Smooth muscle cell (in vitro differentiated cells): ENCODE data around the gene DQX1. TPM values are rescaled to one million over a fixed set of nuclear protein-coding genes. Genes with fewer than 3 reads are reported as not detected.

ENCODE experiments used
- DNase-seq: peaks from one replicate; lab custom pipeline; 2025; ENCODE audit not compliant: unreplicated experiment; lab: John Stamatoyannopoulos, UW
- H2AFZ ChIP-seq: fragments of 200-600 bp; sonication (generic); 2 replicates; pipeline ENCODE4 v1.6.0; 2016; ENCODE audit warnings: antibody characterized with exemption, low read depth, mild to moderate bottlenecking
- H3F3A ChIP-seq: fragments of 200-600 bp; sonication (generic); 2 replicates; pipeline ENCODE4 v1.6.0; 2017; ENCODE audit warnings: antibody characterized with exemption, low read depth
- H3K27ac ChIP-seq: fragments of 200-600 bp; sonication (generic); 2 replicates; pipeline ENCODE4 v1.5.1; 2016; ENCODE audit warnings: low read depth, mild to moderate bottlenecking
- H3K27me3 ChIP-seq: fragments of 200-600 bp; sonication (generic); 2 replicates; pipeline ENCODE4 v1.6.1; 2016; ENCODE audit warnings: low read depth, mild to moderate bottlenecking
- H3K36me3 ChIP-seq: fragments of 200-600 bp; sonication (generic); 2 replicates; pipeline ENCODE4 v1.5.1; 2016; ENCODE audit warnings: low read depth
- H3K4me1 ChIP-seq: fragments of 200-600 bp; sonication (generic); 2 replicates; pipeline ENCODE4 v1.5.1; 2016; ENCODE audit warnings: low read depth
- H3K4me2 ChIP-seq: fragments of 200-600 bp; sonication (generic); 2 replicates; pipeline ENCODE4 v1.6.0; 2016; ENCODE audit warnings: mild to moderate bottlenecking
- H3K4me3 ChIP-seq: fragments of 200-600 bp; sonication (generic); 2 replicates; pipeline ENCODE4 v1.5.1; 2016; ENCODE audit warnings: mild to moderate bottlenecking
- H3K79me2 ChIP-seq: fragments of 200-600 bp; sonication (generic); 2 replicates; pipeline ENCODE4 v1.6.0; 2016; ENCODE audit warnings: low read depth, mild to moderate bottlenecking
- H3K9ac ChIP-seq: fragments of 200-600 bp; sonication (generic); 2 replicates; pipeline ENCODE4 v1.6.0; 2016; ENCODE audit warnings: low read depth
- H3K9me3 ChIP-seq: fragments of 200-600 bp; sonication (generic); replicated peaks from 2 replicates; pipeline ENCODE4 v1.5.1; 2016; ENCODE audit warnings: low read depth
- H4K20me1 ChIP-seq: fragments of 200-600 bp; sonication (generic); 2 replicates; pipeline ENCODE4 v1.6.0; 2016; ENCODE audit warnings: low read depth
- CTCF ChIP-seq: fragments of 200-600 bp; sonication (generic); IDR thresholded peaks from 2 replicates; pipeline ENCODE4 v1.5.1; 2017; ENCODE audit warnings: borderline replicate concordance, mild to moderate bottlenecking, antibody characterized with exemption; ENCODE audit not compliant: insufficient read depth, poor library complexity, severe bottlenecking
- WGBS: methylation state at CpG from one replicate; pipeline ENCODE4 v1.1.7; 2016; ENCODE audit warnings: low lambda C conversion rate; 5-methylcytosine and 5-hydroxymethylcytosine counted together
- polyA plus RNA-seq: library from polyadenylated mRNA; unstranded; fragments of >200 nt; fragmentation: Nextera tagmentation; extraction: Ambion mirVana; gene quantifications from 2 replicates; pipeline ENCODE4 v1.2.1, GENCODE V29; 2016
- total RNA-seq: library from RNA; depleted of rRNA; stranded (reverse); fragments of >200 nt; gene quantifications from 2 replicates; pipeline ENCODE4 v1.2.3, GENCODE V29; 2014

DQX1 gene
- 0.09 and 0.27 TPM in 2 replicates for total RNA-seq
- 0.57 TPM in 1 of 2 replicates, not detected in the other for polyA plus RNA-seq

GRCh38 chr2:74525717-74526648 is at the start of gene DQX1:
Gene DQX1 (minus strand): TSS chr2:74526231. CDS start chr2:74525729, 502 bp downstream.
- Histone ChIP-seq H2AFZ (no peak within 1 kb of the TSS), H3K79me2 (peaks cover 24% of the 10 kb centered on the region), H4K20me1 (peaks cover 11% of the 10 kb centered on the region), H3K4me1 (peaks cover 10% of the 10 kb centered on the region), H3K36me3 (no peaks in the 10 kb centered on the region), H3K4me2 (no peak within 1 kb of the TSS), H3F3A (peaks cover 5% of the 10 kb centered on the region), H3K4me3 (no peak within 1 kb of the TSS), H3K9ac (no peak within 1 kb of the TSS), H3K27me3 (peaks cover 14% of the 10 kb centered on the region), H3K9me3 (no peaks in the 10 kb centered on the region), H3K27ac (no peak within 1 kb of the TSS)
- no peak for DNase-seq
- TF ChIP-seq CTCF: no peak
- 94% methylated on average over 11 of the region's 11 CpGs for WGBS

- H3F3A ChIP-seq: peaks cover 28% of the 10 kb centered on the region
- H3K4me2 ChIP-seq: no peak overlapping the region
- no peak for TF ChIP-seq CTCF
- no peaks in the 10 kb centered on the region for H3K36me3 ChIP-seq
- H3K79me2 ChIP-seq: no peaks in the 10 kb centered on the region
- H3K27ac ChIP-seq: no peak overlapping the region
- H3K27me3 ChIP-seq: no peaks in the 10 kb centered on the region
- no peaks in the 10 kb centered on the region for H3K9me3 ChIP-seq
- no peak overlapping the region for H2AFZ ChIP-seq
- no peaks in the 10 kb centered on the region for H4K20me1 ChIP-seq
- WGBS: 65% methylated on average over 4 of the region's 4 CpGs
- no peak overlapping the region for H3K9ac ChIP-seq
- DNase-seq: no peak
- peaks cover 7% of the 10 kb centered on the region for H3K4me1 ChIP-seq
- no peak overlapping the region for H3K4me3 ChIP-seq
Measured at GRCh38 chr2:74575320-74575719, 49.3 kb upstream of the DQX1 start.

GRCh38 chr2:74573747-74574562 is 47.9 kb upstream of the DQX1 start:
- WGBS: 46% methylated on average over 7 of the region's 7 CpGs
- H3K9ac ChIP-seq: no peak overlapping the region
- no peaks in the 10 kb centered on the region for H4K20me1 ChIP-seq
- H3K9me3 ChIP-seq: no peaks in the 10 kb centered on the region
- H2AFZ ChIP-seq: peak overlapping the region; percentile 77
- H3K4me1 ChIP-seq: peaks cover 7% of the 10 kb centered on the region
- no peak for TF ChIP-seq CTCF
- no peaks in the 10 kb centered on the region for H3K36me3 ChIP-seq
- no peaks in the 10 kb centered on the region for H3K27me3 ChIP-seq
- peaks cover 28% of the 10 kb centered on the region for H3F3A ChIP-seq
- no peak for DNase-seq
- H3K79me2 ChIP-seq: no peaks in the 10 kb centered on the region
- H3K4me3 ChIP-seq: no peak overlapping the region
- H3K27ac ChIP-seq: peak overlapping the region; percentile 39
- peak overlapping the region; percentile 40 for H3K4me2 ChIP-seq
